Glomerular endothelial cell (primary cell): ENCODE measurements around the gene GAN. TPM values are rescaled to one million over a fixed set of nuclear protein-coding genes. Genes with fewer than 3 reads are reported as not detected.
"Not testable (repeated sequence)": the region's sequence is repeated elsewhere in the genome, so short reads cannot be mapped to it uniquely, and the experiment has no call there.

Experiments
- DNase-seq: peaks from one replicate; pipeline ENCODE4 v3.0.0-alpha.2; 2011; ENCODE audit warnings: low read depth, low spot score; ENCODE audit errors: extremely low read depth
- total RNA-seq: library from RNA; depleted of rRNA; stranded (reverse); fragments of >200 nt; gene quantifications from 2 replicates; pipeline ENCODE4 v1.2.3, GENCODE V29; 2015

Gene GAN
- total RNA-seq, 1 donor from 2014 or later: 8.1 TPM

- no peak for DNase-seq
Measured at GRCh38 chr16:81307770-81308169, 7.0 kb upstream of the GAN start.

- no peak for DNase-seq
Measured at GRCh38 chr16:81310045-81310644, 4.6 kb upstream of the GAN start.

- no peak for DNase-seq
Measured at GRCh38 chr16:81311762-81312161, 3.0 kb upstream of the GAN start.

- DNase-seq: no peak
Measured at GRCh38 chr16:81313701-81314602, 810 bp upstream of the GAN start.

- no peak for DNase-seq
Measured at GRCh38 chr16:81315271-81316175, 761 bp downstream of the GAN start.

GRCh38 chr16:81316176-81316496 is 1.4 kb downstream of the GAN start:
- DNase-seq: no peak

GRCh38 chr16:81318711-81319110 is 3.9 kb downstream of the GAN start:
- no peak for DNase-seq

GRCh38 chr16:81319221-81319912 is 4.6 kb downstream of the GAN start:
- no peak for DNase-seq

GRCh38 chr16:81321039-81321438 is 6.3 kb downstream of the GAN start:
- no peak for DNase-seq

GRCh38 chr16:81321536-81321935 is 6.8 kb downstream of the GAN start:
- no peak for DNase-seq

GRCh38 chr16:81324808-81325207 is 10.0 kb downstream of the GAN start:
- DNase-seq: no peak

GRCh38 chr16:81327011-81327410 is 12.2 kb downstream of the GAN start:
- DNase-seq: no peak

GRCh38 chr16:81327447-81328196 is 12.9 kb downstream of the GAN start:
- no peak for DNase-seq

GRCh38 chr16:81329947-81330346 is 15.2 kb downstream of the GAN start:
- no peak for DNase-seq

GRCh38 chr16:81333356-81333755 is 18.6 kb downstream of the GAN start:
- no peak for DNase-seq

GRCh38 chr16:81335669-81336068 is 20.9 kb downstream of the GAN start:
- no peak for DNase-seq

GRCh38 chr16:81337097-81337496 is 22.3 kb downstream of the GAN start:
- DNase-seq: no peak

GRCh38 chr16:81345172-81345571 is 30.4 kb downstream of the GAN start:
- DNase-seq: not testable (repeated sequence)

GRCh38 chr16:81347425-81347824 is 32.7 kb downstream of the GAN start:
- DNase-seq: no peak
